Activated CD8-positive, alpha-beta memory T cell treated with anti-CD3 and anti-CD28 coated beads, Interleukin-2, amount 10 ng/mL, durations not matched to agents 7 days and 5 days (primary cell): ENCODE data around the gene RORB. TPM values are rescaled to one million over a fixed set of nuclear protein-coding genes. Genes with fewer than 3 reads are reported as not detected.

Experiments used
- ATAC-seq: fragments of 150-1000 bp; cut with Tn5 transposase; one replicate; pipeline ENCODE4 v1.10.0; 2021; ENCODE audit warnings: moderate library complexity
- CTCF ChIA-PET: fragments of 350-600 bp; sonication (Branson Sonifier 250); formaldehyde crosslinking; loops from one replicate; lab custom pipeline; 2021; ENCODE audit warnings: antibody characterized with exemption; lab: Charles Lee
- DNase-seq: peaks from one replicate; pipeline ENCODE4 v3.0.0-alpha.2; 2020
- H3K27ac Mint-ChIP-seq: one replicate; pipeline ENCODE4 v1.8.0; 2021; ENCODE audit warnings: mild to moderate bottlenecking, mixed read lengths
- H3K27me3 Mint-ChIP-seq: one replicate; pipeline ENCODE4 v1.8.0; 2021; ENCODE audit warnings: mixed read lengths
- H3K36me3 Mint-ChIP-seq: one replicate; pipeline ENCODE4 v1.8.0; 2021; ENCODE audit warnings: mild to moderate bottlenecking, mixed read lengths
- H3K4me1 Mint-ChIP-seq: one replicate; pipeline ENCODE4 v1.8.0; 2021; ENCODE audit warnings: mixed read lengths
- H3K4me3 Mint-ChIP-seq: one replicate; pipeline ENCODE4 v1.8.0; 2021; ENCODE audit warnings: mild to moderate bottlenecking, moderate library complexity, mixed read lengths
- H3K9me3 Mint-ChIP-seq: one replicate; pipeline ENCODE4 v1.8.0; 2022; ENCODE audit warnings: low read depth, mixed read lengths
- total RNA-seq, 2 experiments: library from RNA; stranded (reverse); gene quantifications; one replicate each; pipeline ENCODE4 v1.2.3, GENCODE V29; 2021

The RORB gene
- total RNA-seq, 2 experiments from 2014 or later, result 0.33 to 0.35 TPM

- DNase-seq (no peak), ATAC-seq (no peak)
- Mint-ChIP-seq H3K4me1 (peaks cover 29% of the 10 kb centered on the region), H3K27ac (no peak overlapping the region), H3K4me3 (peak overlapping the region; percentile 54), H3K36me3 (no peaks in the 10 kb centered on the region), H3K27me3 (peaks cover 64% of the 10 kb centered on the region), H3K9me3 (no peaks in the 10 kb centered on the region)
- CTCF ChIA-PET, result no interaction called here
Observed at GRCh38 chr9:74499111-74499601, 2.0 kb downstream of the RORB start.

GRCh38 chr9:74499770-74500583, 2.8 kb downstream of the RORB start:
- ATAC-seq, result no peak
- CTCF ChIA-PET, result no interaction called here
- H3K36me3 Mint-ChIP-seq, result no peaks in the 10 kb centered on the region
- H3K9me3 Mint-ChIP-seq, result no peaks in the 10 kb centered on the region
- DNase-seq, result no peak
- peaks cover 29% of the 10 kb centered on the region for H3K4me1 Mint-ChIP-seq
- H3K4me3 Mint-ChIP-seq, result peak overlapping the region; percentile 54
- no peak overlapping the region for H3K27ac Mint-ChIP-seq
- peaks cover 59% of the 10 kb centered on the region for H3K27me3 Mint-ChIP-seq

- CTCF ChIA-PET, result no interaction called here
- H3K36me3 Mint-ChIP-seq, result no peaks in the 10 kb centered on the region
- ATAC-seq, result no peak
- no peaks in the 10 kb centered on the region for H3K9me3 Mint-ChIP-seq
- peak overlapping the region; percentile 54 for H3K4me3 Mint-ChIP-seq
- H3K27ac Mint-ChIP-seq, result no peak overlapping the region
- peaks cover 29% of the 10 kb centered on the region for H3K4me1 Mint-ChIP-seq
- DNase-seq, result no peak
- peaks cover 59% of the 10 kb centered on the region for H3K27me3 Mint-ChIP-seq
Observed at GRCh38 chr9:74500584-74500924, 3.4 kb downstream of the RORB start.

GRCh38 chr9:74501570-74501969, 4.4 kb downstream of the RORB start:
- no peak overlapping the region for H3K4me3 Mint-ChIP-seq
- CTCF ChIA-PET, result no interaction called here

GRCh38 chr9:74503219-74503618, 6.1 kb downstream of the RORB start:
- DNase-seq (no peak), ATAC-seq (no peak)
- H3K27ac Mint-ChIP-seq, result no peak overlapping the region
- H3K4me1 Mint-ChIP-seq, result peaks cover 17% of the 10 kb centered on the region
- CTCF ChIA-PET, result no interaction called here
- no peak overlapping the region for H3K4me3 Mint-ChIP-seq
- no peaks in the 10 kb centered on the region for H3K36me3 Mint-ChIP-seq
- H3K9me3 Mint-ChIP-seq, result no peaks in the 10 kb centered on the region
- H3K27me3 Mint-ChIP-seq, result peaks cover 43% of the 10 kb centered on the region

More at GRCh38 chr9:74501570-74501969, 4.4 kb downstream of the RORB start:
- Mint-ChIP-seq H3K27ac (no peak overlapping the region), H3K27me3 (peaks cover 57% of the 10 kb centered on the region), H3K4me1 (peaks cover 27% of the 10 kb centered on the region), H3K9me3 (no peaks in the 10 kb centered on the region), H3K36me3 (no peaks in the 10 kb centered on the region)
- DNase-seq (no peak), ATAC-seq (no peak)

GRCh38 chr9:74503666-74504065, 6.5 kb downstream of the RORB start:
- H3K4me1 Mint-ChIP-seq, result peaks cover 15% of the 10 kb centered on the region
- DNase-seq, result no peak
- ATAC-seq, result no peak
- H3K36me3 Mint-ChIP-seq, result no peaks in the 10 kb centered on the region
- CTCF ChIA-PET, result no interaction called here
- H3K9me3 Mint-ChIP-seq, result no peaks in the 10 kb centered on the region
- peaks cover 41% of the 10 kb centered on the region for H3K27me3 Mint-ChIP-seq
- H3K4me3 Mint-ChIP-seq, result no peak overlapping the region
- H3K27ac Mint-ChIP-seq, result no peak overlapping the region

- no peaks in the 10 kb centered on the region for H3K36me3 Mint-ChIP-seq
- H3K9me3 Mint-ChIP-seq, result no peaks in the 10 kb centered on the region
- no peak overlapping the region for H3K4me3 Mint-ChIP-seq
- ATAC-seq (no peak), DNase-seq (no peak)
- CTCF ChIA-PET, result no interaction called here
- H3K4me1 Mint-ChIP-seq, result no peaks in the 10 kb centered on the region
- peaks cover 2% of the 10 kb centered on the region for H3K27me3 Mint-ChIP-seq
- no peak overlapping the region for H3K27ac Mint-ChIP-seq
Observed at GRCh38 chr9:74511333-74511732, 14.2 kb downstream of the RORB start.

- H3K36me3 Mint-ChIP-seq, result no peaks in the 10 kb centered on the region
- ATAC-seq (no peak), DNase-seq (no peak)
- no peaks in the 10 kb centered on the region for H3K4me1 Mint-ChIP-seq
- H3K27me3 Mint-ChIP-seq, result no peaks in the 10 kb centered on the region
- H3K9me3 Mint-ChIP-seq, result no peaks in the 10 kb centered on the region
- H3K4me3 Mint-ChIP-seq, result no peak overlapping the region
- H3K27ac Mint-ChIP-seq, result no peak overlapping the region
- CTCF ChIA-PET, result no interaction called here
Observed at GRCh38 chr9:74512416-74512815, 15.3 kb downstream of the RORB start.

- Mint-ChIP-seq H3K27ac (no peak overlapping the region), H3K36me3 (no peaks in the 10 kb centered on the region), H3K4me1 (no peaks in the 10 kb centered on the region), H3K27me3 (no peaks in the 10 kb centered on the region), H3K4me3 (no peak overlapping the region), H3K9me3 (no peaks in the 10 kb centered on the region)
- ATAC-seq, result no peak
- no peak for DNase-seq
- CTCF ChIA-PET, result no interaction called here
Observed at GRCh38 chr9:74513221-74513620, 16.1 kb downstream of the RORB start.

GRCh38 chr9:74517188-74517587, 20.1 kb downstream of the RORB start:
- Mint-ChIP-seq H3K4me3 (no peak overlapping the region), H3K9me3 (no peaks in the 10 kb centered on the region), H3K4me1 (no peaks in the 10 kb centered on the region), H3K36me3 (no peaks in the 10 kb centered on the region), H3K27ac (no peak overlapping the region), H3K27me3 (no peaks in the 10 kb centered on the region)
- CTCF ChIA-PET, result no interaction called here
- ATAC-seq (no peak), DNase-seq (no peak)

GRCh38 chr9:74519419-74519818, 22.3 kb downstream of the RORB start:
- H3K4me3 Mint-ChIP-seq, result no peak overlapping the region
- H3K9me3 Mint-ChIP-seq, result no peaks in the 10 kb centered on the region
- ATAC-seq, result no peak
- no peaks in the 10 kb centered on the region for H3K36me3 Mint-ChIP-seq
- no peaks in the 10 kb centered on the region for H3K4me1 Mint-ChIP-seq
- CTCF ChIA-PET, result no interaction called here
- no peak for DNase-seq
- no peak overlapping the region for H3K27ac Mint-ChIP-seq
- H3K27me3 Mint-ChIP-seq, result peaks cover 3% of the 10 kb centered on the region

- ATAC-seq (no peak), DNase-seq (no peak)
- CTCF ChIA-PET, result no interaction called here
- H3K36me3 Mint-ChIP-seq, result no peaks in the 10 kb centered on the region
- H3K4me1 Mint-ChIP-seq, result no peaks in the 10 kb centered on the region
- no peak overlapping the region for H3K27ac Mint-ChIP-seq
- H3K4me3 Mint-ChIP-seq, result no peak overlapping the region
- peaks cover 3% of the 10 kb centered on the region for H3K27me3 Mint-ChIP-seq
- no peaks in the 10 kb centered on the region for H3K9me3 Mint-ChIP-seq
Observed at GRCh38 chr9:74521009-74521408, 23.9 kb downstream of the RORB start.

- DNase-seq (no peak), ATAC-seq (no peak)
- Mint-ChIP-seq H3K4me1 (no peaks in the 10 kb centered on the region), H3K9me3 (no peaks in the 10 kb centered on the region), H3K36me3 (no peaks in the 10 kb centered on the region), H3K4me3 (no peak overlapping the region), H3K27me3 (peaks cover 3% of the 10 kb centered on the region), H3K27ac (no peak overlapping the region)
- CTCF ChIA-PET, result no interaction called here
Observed at GRCh38 chr9:74524289-74524688, 27.2 kb downstream of the RORB start.

GRCh38 chr9:74526215-74526614, 29.1 kb downstream of the RORB start:
- DNase-seq (no peak), ATAC-seq (no peak)
- Mint-ChIP-seq H3K36me3 (no peaks in the 10 kb centered on the region), H3K4me1 (no peaks in the 10 kb centered on the region), H3K4me3 (no peak overlapping the region), H3K27me3 (peaks cover 3% of the 10 kb centered on the region), H3K27ac (no peak overlapping the region), H3K9me3 (no peaks in the 10 kb centered on the region)
- CTCF ChIA-PET, result no interaction called here
